Transverse colon (tissue), 3 donors: ENCODE measurements around the gene UQCC2.

ENCODE experiments used
- CTCF ChIP-seq, 5 experiments: fragments of 200-600 bp in 3 of 5; fragments of 450-650 bp in 2 of 5; sonication (generic) in 3 of 5; IDR thresholded peaks; 1 replicate in 2 of 5; 2 replicates in 3 of 5; pipeline ENCODE4 v1.5.1; 2016 to 2017; ENCODE audit warnings: antibody characterized with exemption in 5 of 5, inconsistent platforms in 3 of 5, mild to moderate bottlenecking in 2 of 5, moderate library complexity in 1 of 5
- POLR2A ChIP-seq: fragments of 450-650 bp; IDR thresholded peaks from one replicate; pipeline ENCODE4 v1.6.1; 2016; ENCODE audit warnings: antibody characterized with exemption, mild to moderate bottlenecking, moderate library complexity

- TF ChIP-seq POLR2A (no peak), CTCF (IDR thresholded peaks at IDR 0.05) (no peak)
These were observed 34.3 kb downstream of the UQCC2 start for GRCh38 chr6:33677143-33677660.
